Measurements from ENCODE around the gene ZFPL1. TPM values are rescaled to one million over a fixed set of nuclear protein-coding genes. Genes with fewer than 3 reads are reported as not detected.

The ZFPL1 gene
- total and polyA plus RNA-seq, 9 of the 15 experiments (the other 6 are each of a cell fraction or from before 2014, with no cell fraction given): 3.7 to 37.5 (median 22.7) TPM

- TF ChIP-seq TCF15 (CRISPR knock-in tag; IDR thresholded peaks at IDR 0.05) (0 out of 2 replicates have a peak, but pooled peaks have one; percentile 56), TFE3 (CRISPR knock-in tag; IDR thresholded peaks at IDR 0.05) (no peak), PTBP1 (IDR thresholded peaks at IDR 0.05; ENCODE audit: low read depth, low read length) (no peak), SAFB2 (IDR thresholded peaks at IDR 0.05; ENCODE audit: borderline replicate concordance, low read depth, low read length, severe bottlenecking) (no peak), HEY1 (CRISPR knock-in tag; IDR thresholded peaks at IDR 0.05; ENCODE audit: borderline replicate concordance) (no peak), TFAM (CRISPR knock-in tag; conservative IDR thresholded peaks at IDR 0.05) (no peak), HNRNPK (IDR thresholded peaks at IDR 0.05; ENCODE audit: low read depth, low read length, poor library complexity, severe bottlenecking) (no peak), ZFP30 (CRISPR knock-in tag; IDR thresholded peaks at IDR 0.05; ENCODE audit: borderline replicate concordance) (no peak), FUS (optimal IDR thresholded peaks at IDR 0.05; ENCODE audit: low read depth, low read length) (no peak), HIVEP1 (CRISPR knock-in tag; IDR thresholded peaks at IDR 0.05) (no peak), CSDE1 (IDR thresholded peaks at IDR 0.05) (no peak), DEAF1 (CRISPR knock-in tag; IDR thresholded peaks at IDR 0.05) (no peak)
Observed at GRCh38 chr11:65133724-65134123, 49.7 kb downstream of the ZFPL1 start (continued).

Measured in K562 (cell line).